IMR-90 (cell line): ENCODE data around the gene UBA52.

Experiments used
- CTCF ChIP-seq: conservative IDR thresholded peaks from 2 replicates; pipeline ENCODE4 v1.5.1; 2012; ENCODE audit warnings: mild to moderate bottlenecking, low read depth, low read length, improper control_type of control experiment
- MAFK ChIP-seq: IDR thresholded peaks from 2 replicates; pipeline ENCODE4 v1.6.1; 2012; ENCODE audit warnings: low read depth, low read length, improper control_type of control experiment
- POLR2A ChIP-seq: IDR thresholded peaks from 2 replicates; pipeline ENCODE4 v1.6.1; 2012; ENCODE audit warnings: mild to moderate bottlenecking, low read depth, low read length
- RFX5 ChIP-seq: IDR thresholded peaks from 2 replicates; pipeline ENCODE4 v1.8.0; 2012; ENCODE audit warnings: low read depth, mild to moderate bottlenecking, low read length, moderate library complexity

GRCh38 chr19:18551631-18552030 lies 20.0 kb upstream of the UBA52 start:
- no peak for TF ChIP-seq CTCF
- TF ChIP-seq POLR2A, result no peak
- TF ChIP-seq MAFK, result no peak
- no peak for TF ChIP-seq RFX5
